ENCODE results near the gene AQP12B.

AQP12B gene

GRCh38 chr2:240630771-240631547, 51.7 kb downstream of the AQP12B start:
- DNase-seq: no peak

GRCh38 chr2:240629968-240630770, 52.5 kb downstream of the AQP12B start:
- no peak for DNase-seq

- DNase-seq: no peak
Measured at GRCh38 chr2:240629619-240629967, 53.1 kb downstream of the AQP12B start.

GRCh38 chr2:240628808-240629618, 53.7 kb downstream of the AQP12B start:
- no peak for DNase-seq

GRCh38 chr2:240628507-240628807, 54.2 kb downstream of the AQP12B start:
- no peak for DNase-seq

- DNase-seq: no peak
Measured at GRCh38 chr2:240627736-240628506, 54.8 kb downstream of the AQP12B start.

- no peak for DNase-seq
Measured at GRCh38 chr2:240626531-240627300, 56.0 kb downstream of the AQP12B start.

All from NCI-H2029 (cell line).